Neural progenitor cell (in vitro differentiated cells): ENCODE results near the gene LMLN.

Source experiments
- CTCF ChIP-seq: fragments of 200-600 bp; sonication (generic); IDR thresholded peaks from 2 replicates; pipeline ENCODE4 v1.5.1; 2017; ENCODE audit warnings: antibody characterized with exemption, mild to moderate bottlenecking
- EZH2 ChIP-seq: fragments of 200-600 bp; sonication (generic); IDR thresholded peaks from 2 replicates; pipeline ENCODE4 v1.6.1; 2017; ENCODE audit warnings: antibody characterized with exemption, mild to moderate bottlenecking, moderate library complexity

GRCh38 chr3:198032039-198032936, 72.3 kb downstream of the LMLN start:
- TF ChIP-seq CTCF (no peak), EZH2 (no peak)
